Mammary epithelial cell (primary cell): ENCODE measurements around the gene GLT8D2.

Source experiments
- CTCF ChIP-seq, 2 donors: IDR thresholded peaks in 1 of 2; conservative IDR thresholded peaks in 1 of 2; 2 replicates each; pipeline ENCODE4 v1.5.1; 2011 to 2012; ENCODE audit warnings: inconsistent platforms in 2 of 2, low read length in 2 of 2, mild to moderate bottlenecking in 2 of 2, control low read depth in 1 of 2, low read depth in 1 of 2; ENCODE audit not compliant: insufficient read depth in 1 of 2; ENCODE audit errors: extremely low read depth in 1 of 2
- EZH2 ChIP-seq: IDR thresholded peaks from 2 replicates; pipeline ENCODE4 v1.6.1; 2012; ENCODE audit warnings: low read length, inconsistent platforms, borderline replicate concordance

- TF ChIP-seq CTCF (conservative IDR thresholded peaks at IDR 0.05 in 1 of 2, IDR thresholded peaks at IDR 0.05 in 1 of 2; ENCODE audit: extremely low read depth in 1 of 2, insufficient read depth in 1 of 2, low read depth in 1 of 2, low read length in 2 of 2) = no peak
- no peak for TF ChIP-seq EZH2
Observed at GRCh38 chr12:103947871-103948555, 102.0 kb downstream of the GLT8D2 start.
